SK-N-SH (cell line): ENCODE data around the gene CACNA2D3. TPM values are rescaled to one million over a fixed set of nuclear protein-coding genes. Genes with fewer than 3 reads are reported as not detected.

Experiments used
- CTCF ChIA-PET: fragments of 300-600, 350-600 bp; formaldehyde crosslinking; extraction: SDS; loops from one replicate; lab custom pipeline; 2021; lab: Yijun Ruan, JAX
- POLR2A ChIA-PET: fragments of 350-600 bp; sonication (Branson Sonifier 250); formaldehyde crosslinking; extraction: SDS; loops from one replicate; lab custom pipeline; 2020; ENCODE audit warnings: antibody characterized with exemption, inconsistent platforms; lab: Yijun Ruan, JAX
- DNase-seq: peaks from one replicate; pipeline ENCODE4 v3.0.0; 2012
- H2AFZ ChIP-seq: fragments of 200-600 bp; sonication (generic); 2 replicates; pipeline ENCODE4 v1.8.1; 2016; ENCODE audit warnings: antibody characterized with exemption, mild to moderate bottlenecking, low read depth
- H3F3A ChIP-seq: fragments of 200-600 bp; sonication (generic); replicated peaks from 2 replicates; pipeline ENCODE3; 2016; ENCODE audit warnings: antibody characterized with exemption, mild to moderate bottlenecking; ENCODE audit not compliant: insufficient read depth
- H3K27ac ChIP-seq, 2 experiments: fragments of 200-500 bp in 1 of 2; fragments of 200-600 bp in 1 of 2; sonication (Bioruptor generic) in 1 of 2; sonication (generic), shearing (Covaris generic) in 1 of 2; 2 replicates each; pipeline versions ENCODE4 v1.5.1 to v1.6.1; 2014 to 2016; ENCODE audit warnings: low read depth in 2 of 2, inconsistent platforms in 1 of 2, low read length in 1 of 2, mild to moderate bottlenecking in 1 of 2, mixed read lengths in 1 of 2
- H3K27me3 ChIP-seq: fragments of 200-600 bp; sonication (generic), shearing (Covaris generic); 2 replicates; pipeline ENCODE4 v1.6.1; 2016; ENCODE audit warnings: mixed run types; ENCODE audit not compliant: insufficient read depth
- H3K36me3 ChIP-seq, 2 experiments: fragments of 200-500 bp in 1 of 2; fragments of 200-600 bp in 1 of 2; sonication (Bioruptor generic) in 1 of 2; sonication (generic) in 1 of 2; replicated peaks in 1 of 2; 2 replicates each; pipeline versions ENCODE3 to v1.5.1; 2014 to 2016; ENCODE audit warnings: low read length in 1 of 2, mild to moderate bottlenecking in 1 of 2; ENCODE audit not compliant: insufficient read depth in 2 of 2, control insufficient read depth in 1 of 2
- H3K4me1 ChIP-seq, 2 experiments: fragments of 200-500 bp in 1 of 2; fragments of 200-600 bp in 1 of 2; sonication (Bioruptor generic) in 1 of 2; sonication (generic), shearing (Covaris generic) in 1 of 2; 2 replicates each; pipeline versions ENCODE4 v1.5.1 to v1.6.1; 2014 to 2016; ENCODE audit warnings: low read depth in 1 of 2, low read length in 1 of 2, mixed run types in 1 of 2; ENCODE audit not compliant: insufficient read depth in 2 of 2, control insufficient read depth in 1 of 2
- H3K4me2 ChIP-seq: fragments of 200-600 bp; sonication (generic), shearing (Covaris generic); 2 replicates; pipeline ENCODE4 v1.6.1; 2017; ENCODE audit warnings: mixed run types
- H3K4me3 ChIP-seq, 2 experiments: fragments of 200-500 bp in 1 of 2; fragments of 200-600 bp in 1 of 2; sonication (Bioruptor generic) in 1 of 2; sonication (generic), shearing (Covaris generic) in 1 of 2; 2 replicates each; pipeline versions ENCODE4 v1.5.1 to v1.8.1; 2014 to 2016; ENCODE audit warnings: low read depth in 2 of 2, inconsistent platforms in 1 of 2, low read length in 1 of 2, mild to moderate bottlenecking in 1 of 2, mixed read lengths in 1 of 2, moderate library complexity in 1 of 2
- H3K79me2 ChIP-seq: fragments of 200-600 bp; sonication (generic); 2 replicates; pipeline ENCODE4 v1.8.1; 2017; ENCODE audit warnings: mild to moderate bottlenecking; ENCODE audit not compliant: insufficient read depth
- H3K9ac ChIP-seq: fragments of 200-600 bp; sonication (generic); 2 replicates; pipeline ENCODE4 v1.6.1; 2017; ENCODE audit warnings: mixed run types
- H3K9me2 ChIP-seq: fragments of 200-600 bp; sonication (generic); 2 replicates; pipeline ENCODE4 v1.6.1; 2017; ENCODE audit warnings: mixed run types
- H3K9me3 ChIP-seq: fragments of 200-600 bp; sonication (generic); 2 replicates; pipeline ENCODE4 v1.6.1; 2017; ENCODE audit warnings: mixed run types, mild to moderate bottlenecking, moderate library complexity
- H4K20me1 ChIP-seq: fragments of 200-600 bp; sonication (generic); 2 replicates; pipeline ENCODE4 v1.6.1; 2017; ENCODE audit warnings: mild to moderate bottlenecking, mixed run types; ENCODE audit not compliant: insufficient read depth
- CHD2 ChIP-seq: fragments of 150-350 bp; IDR thresholded peaks from 2 replicates; pipeline ENCODE4 v1.6.1; 2018; ENCODE audit warnings: low read length; ENCODE audit not compliant: partially characterized antibody
- ELF1 ChIP-seq: IDR thresholded peaks from 2 replicates; pipeline ENCODE4 v1.4.0; 2012
- EP300 ChIP-seq, 2 experiments: IDR thresholded peaks; 2 replicates each; pipeline versions ENCODE4 v1.4.0 to v1.6.1; 2012; ENCODE audit warnings: borderline replicate concordance in 1 of 2, low read depth in 1 of 2, low read length in 1 of 2
- EZH2phosphoT487 ChIP-seq: fragments of 200-600 bp; sonication (generic); IDR thresholded peaks from 2 replicates; pipeline ENCODE4 v1.6.1; 2017; ENCODE audit warnings: low read depth, mixed run types, mild to moderate bottlenecking, antibody characterized with exemption, moderate library complexity, borderline replicate concordance
- FOSL2 ChIP-seq: IDR thresholded peaks from 2 replicates; pipeline ENCODE4 v1.4.0; 2012; ENCODE audit warnings: low read depth, mild to moderate bottlenecking, moderate library complexity, borderline replicate concordance
- FOXJ3 ChIP-seq: sonication (generic); formaldehyde crosslinking; IDR thresholded peaks from 2 replicates; pipeline ENCODE4 v1.5.1; 2020; ENCODE audit warnings: mild to moderate bottlenecking, missing genetic modification reagents
- GABPA ChIP-seq: IDR thresholded peaks from 2 replicates; pipeline ENCODE4 v1.4.0; 2012; ENCODE audit warnings: low read depth, mild to moderate bottlenecking
- MEF2A ChIP-seq: IDR thresholded peaks from 2 replicates; pipeline ENCODE4 v1.4.0; 2012; ENCODE audit warnings: low read depth, borderline replicate concordance
- MXI1 ChIP-seq: IDR thresholded peaks from 2 replicates; pipeline ENCODE4 v1.6.1; 2012; ENCODE audit warnings: mild to moderate bottlenecking, low read depth, low read length, improper control_type of control experiment
- POLR2AphosphoS5 ChIP-seq: IDR thresholded peaks from 2 replicates; pipeline ENCODE4 v1.6.1; 2012; ENCODE audit warnings: low read depth, low read length
- RCOR1 ChIP-seq: fragments of 150-350 bp; IDR thresholded peaks from 2 replicates; pipeline ENCODE4 v1.6.1; 2017; ENCODE audit warnings: antibody characterized with exemption, low read length
- RFX5 ChIP-seq: IDR thresholded peaks from 2 replicates; pipeline ENCODE4 v1.6.1; 2012; ENCODE audit warnings: mild to moderate bottlenecking, improper control_type of control experiment, low read length
- RXRA ChIP-seq: IDR thresholded peaks from 2 replicates; pipeline ENCODE4 v1.4.0; 2012; ENCODE audit warnings: low read depth, mild to moderate bottlenecking, borderline replicate concordance
- SIN3A ChIP-seq: IDR thresholded peaks from 2 replicates; pipeline ENCODE4 v1.6.1; 2012; ENCODE audit warnings: low read depth, mild to moderate bottlenecking, low read length, moderate library complexity, borderline replicate concordance
- SMC3 ChIP-seq: IDR thresholded peaks from 2 replicates; pipeline ENCODE4 v1.6.1; 2012; ENCODE audit warnings: low read depth, low read length, improper control_type of control experiment
- TAF1 ChIP-seq: IDR thresholded peaks from 2 replicates; pipeline ENCODE4 v1.6.1; 2012; ENCODE audit warnings: low read depth, mild to moderate bottlenecking, low read length, moderate library complexity, borderline replicate concordance
- TCF12 ChIP-seq: IDR thresholded peaks from 2 replicates; pipeline ENCODE4 v1.4.0; 2012
- WGBS: methylation state at CpG from one replicate; pipeline ENCODE4 v1.1.6; 2017; ENCODE audit warnings: low lambda C conversion rate; 5-methylcytosine and 5-hydroxymethylcytosine counted together
- polyA plus RNA-seq, 3 experiments: library from polyadenylated mRNA; depleted of rRNA; stranded (reverse); fragments of >200 nt; gene quantifications; 2 replicates each; pipeline ENCODE4 v1.2.3, GENCODE V29; 2012
- TF ChIP-seq, protein P1 (sequence below): IDR thresholded peaks from 2 replicates; pipeline ENCODE4 v1.4.0; 2012; ENCODE audit warnings: low read depth
- TF ChIP-seq, protein P2 (sequence below): fragments of 150-350 bp; IDR thresholded peaks from 2 replicates; pipeline ENCODE4 v1.6.1; 2016; ENCODE audit warnings: mild to moderate bottlenecking, low read depth, low read length

Gene CACNA2D3
- polyA plus RNA-seq, 1 of the 3 experiments (the other 2 are of a cell fraction): 0.15 TPM

DNA sequence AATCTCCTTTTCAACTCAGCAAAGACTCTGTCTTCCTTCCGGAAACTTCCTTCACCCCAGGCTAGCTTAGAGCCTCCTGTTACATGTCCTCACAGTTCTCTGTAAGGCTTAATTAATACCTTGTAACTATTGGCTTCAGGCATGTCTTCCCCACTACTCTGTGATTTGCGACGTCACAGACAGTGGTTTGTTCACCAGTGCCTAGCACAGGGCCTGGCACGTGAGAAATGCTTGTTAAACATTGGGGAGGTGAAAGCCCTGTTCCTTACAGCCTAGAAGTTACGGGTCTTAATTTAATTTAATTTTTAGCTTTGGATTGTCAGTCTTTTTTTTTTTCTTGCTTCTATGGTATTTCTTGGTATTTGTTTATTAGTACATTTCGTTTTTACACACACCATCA is 36.4 kb upstream of the CACNA2D3 start:
- Histone ChIP-seq H2AFZ (no peak overlapping the region), H3K79me2 (no peaks in the 10 kb centered on the region), H3K4me3 (no peak overlapping the region), H3K9me2 (no peaks in the 10 kb centered on the region), H3K27me3 (no peaks in the 10 kb centered on the region), H3K27ac (no peak overlapping the region), H3K4me1 (no peaks in the 10 kb centered on the region), H4K20me1 (no peaks in the 10 kb centered on the region), H3K9ac (no peak overlapping the region), H3K9me3 (peaks cover 4% of the 10 kb centered on the region; the same call in 1 of the 2 replicates), H3K4me2 (no peak overlapping the region), H3K36me3 (no peaks in the 10 kb centered on the region)
- ChIA-PET CTCF (interaction anchor here (0.7 kb wide), 1 partner anchor 9 kb away, joined by 3 read pairs; no protein-coding TSS in a partner anchor), POLR2A (no interaction called here)
- no peak for DNase-seq
- 29% methylated on average over 6 of the region's 6 CpGs for WGBS
- TF ChIP-seq ELF1 (no peak), RFX5 (no peak), POLR2AphosphoS5 (no peak), EZH2phosphoT487 (no peak), SMC3 (no peak), CHD2 (no peak), RCOR1 (no peak), EP300 (IDR thresholded peaks at IDR 0.05; ENCODE audit: borderline replicate concordance in 1 of 2, low read depth in 1 of 2, low read length in 1 of 2) (no peak), RXRA (no peak), FOXJ3 (CRISPR knock-in tag) (no peak), SIN3A (no peak), GABPA (no peak), FOSL2 (no peak), MEF2A (no peak), TAF1 (no peak), TCF12 (no peak), MXI1 (no peak)
- TF ChIP-seq, protein P1, sequence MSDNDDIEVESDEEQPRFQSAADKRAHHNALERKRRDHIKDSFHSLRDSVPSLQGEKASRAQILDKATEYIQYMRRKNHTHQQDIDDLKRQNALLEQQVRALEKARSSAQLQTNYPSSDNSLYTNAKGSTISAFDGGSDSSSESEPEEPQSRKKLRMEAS: no peak
- TF ChIP-seq, protein P2, sequence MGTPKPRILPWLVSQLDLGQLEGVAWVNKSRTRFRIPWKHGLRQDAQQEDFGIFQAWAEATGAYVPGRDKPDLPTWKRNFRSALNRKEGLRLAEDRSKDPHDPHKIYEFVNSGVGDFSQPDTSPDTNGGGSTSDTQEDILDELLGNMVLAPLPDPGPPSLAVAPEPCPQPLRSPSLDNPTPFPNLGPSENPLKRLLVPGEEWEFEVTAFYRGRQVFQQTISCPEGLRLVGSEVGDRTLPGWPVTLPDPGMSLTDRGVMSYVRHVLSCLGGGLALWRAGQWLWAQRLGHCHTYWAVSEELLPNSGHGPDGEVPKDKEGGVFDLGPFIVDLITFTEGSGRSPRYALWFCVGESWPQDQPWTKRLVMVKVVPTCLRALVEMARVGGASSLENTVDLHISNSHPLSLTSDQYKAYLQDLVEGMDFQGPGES: no peak
- TF ChIP-seq, all 33 proteins: peak for 0
- no peaks in the 10 kb centered on the region for H3F3A ChIP-seq
